LNCaP clone FGC (cell line): ENCODE data around the gene SERINC5.

Source experiments
- DNase-seq: peaks from one replicate; pipeline ENCODE4 v3.0.0-alpha.2; 2011; ENCODE audit warnings: low read depth
- H3K4me3 ChIP-seq: 2 replicates; pipeline ENCODE4 v1.5.1; 2011; ENCODE audit warnings: mild to moderate bottlenecking, low read depth, low read length, control low read depth
- CTCF ChIP-seq: IDR thresholded peaks from 2 replicates; pipeline ENCODE4 v1.5.1; 2012; ENCODE audit warnings: mild to moderate bottlenecking; ENCODE audit not compliant: control insufficient read depth, insufficient read depth; ENCODE audit errors: extremely low read depth

Gene SERINC5

GRCh38 chr5:80220245-80220897, 35.5 kb downstream of the SERINC5 start:
- TF ChIP-seq CTCF = no peak
- no peak for DNase-seq

GRCh38 chr5:80219391-80219790, 36.5 kb downstream of the SERINC5 start:
- no peak overlapping the region for H3K4me3 ChIP-seq
- no peak for DNase-seq
- no peak for TF ChIP-seq CTCF

More at GRCh38 chr5:80220245-80220897, 35.5 kb downstream of the SERINC5 start:
- no peak overlapping the region for H3K4me3 ChIP-seq

GRCh38 chr5:80217667-80218066, 38.2 kb downstream of the SERINC5 start:
- H3K4me3 ChIP-seq = no peak overlapping the region
- no peak for TF ChIP-seq CTCF
- no peak for DNase-seq

- no peak for TF ChIP-seq CTCF
- no peak overlapping the region for H3K4me3 ChIP-seq
- DNase-seq = peak; percentile 83
These were observed 38.9 kb downstream of the SERINC5 start for GRCh38 chr5:80216753-80217596.

- no peak for TF ChIP-seq CTCF
- no peak for DNase-seq
- no peak overlapping the region for H3K4me3 ChIP-seq
These were observed 39.8 kb downstream of the SERINC5 start for GRCh38 chr5:80216096-80216495.

- DNase-seq = no peak
- H3K4me3 ChIP-seq = no peak overlapping the region
These were observed 40.3 kb downstream of the SERINC5 start for GRCh38 chr5:80215523-80215922.

More at GRCh38 chr5:80215523-80215922, 40.3 kb downstream of the SERINC5 start:
- no peak for TF ChIP-seq CTCF
